HEK293T (cell line): ENCODE results near the gene MDH1B.

ENCODE experiments used
- BHLHE40 ChIP-seq: fragments of 450-650 bp; IDR thresholded peaks from 2 replicates; pipeline ENCODE4 v1.6.1; 2016; ENCODE audit warnings: mild to moderate bottlenecking, moderate library complexity, borderline replicate concordance
- FOXA1 ChIP-seq: fragments of 450-650 bp; IDR thresholded peaks from 2 replicates; pipeline ENCODE4 v1.6.1; 2016; ENCODE audit warnings: mild to moderate bottlenecking
- FOXM1 ChIP-seq: fragments of 450-650 bp; IDR thresholded peaks from 2 replicates; pipeline ENCODE4 v1.6.1; 2017; ENCODE audit warnings: mild to moderate bottlenecking, borderline replicate concordance
- SP1 ChIP-seq: fragments of 450-650 bp; IDR thresholded peaks from 2 replicates; pipeline ENCODE4 v1.6.1; 2017

GRCh38 chr2:206780671-206781070 lies 15.5 kb upstream of the MDH1B start:
- no peak for TF ChIP-seq SP1
- no peak for TF ChIP-seq BHLHE40
- TF ChIP-seq FOXA1, result no peak
- TF ChIP-seq FOXM1, result no peak
